GM21619 (cell line): ENCODE results near the gene SNX27.
"Not testable (repeated sequence)": the region's sequence is repeated elsewhere in the genome, so short reads cannot be mapped to it uniquely, and the experiment has no call there.

Experiments used
- ATAC-seq: cut with Tn5 transposase; IDR thresholded peaks from one replicate; pipeline ENCODE4 v1.9.1; 2021; ENCODE audit not compliant: unreplicated experiment

Gene SNX27

GRCh38 chr1:151602550-151602949 is 9.3 kb upstream of the SNX27 start:
- ATAC-seq: not testable (repeated sequence)

GRCh38 chr1:151604291-151604690 is 7.6 kb upstream of the SNX27 start:
- no peak for ATAC-seq

- ATAC-seq: no peak
These were observed 5.5 kb upstream of the SNX27 start for GRCh38 chr1:151606384-151606783.

GRCh38 chr1:151606857-151607256 is 5.0 kb upstream of the SNX27 start:
- no peak for ATAC-seq

- no peak for ATAC-seq
These were observed 1.7 kb upstream of the SNX27 start for GRCh38 chr1:151610142-151610541.

- no peak for ATAC-seq
These were observed 511 bp upstream of the SNX27 start for GRCh38 chr1:151611288-151611790.

- no peak for ATAC-seq
These were observed 841 bp downstream of the SNX27 start for GRCh38 chr1:151612501-151613281.

- no peak for ATAC-seq
These were observed 1.5 kb downstream of the SNX27 start for GRCh38 chr1:151613282-151613780.

- no peak for ATAC-seq
These were observed 4.1 kb downstream of the SNX27 start for GRCh38 chr1:151615711-151616504.

GRCh38 chr1:151616505-151616849 is 4.6 kb downstream of the SNX27 start:
- ATAC-seq: no peak

- ATAC-seq: no peak
These were observed 6.2 kb downstream of the SNX27 start for GRCh38 chr1:151618003-151618402.

- ATAC-seq: no peak
These were observed 6.6 kb downstream of the SNX27 start for GRCh38 chr1:151618470-151618869.

- not testable (repeated sequence) for ATAC-seq
These were observed 7.1 kb downstream of the SNX27 start for GRCh38 chr1:151618996-151619395.

- ATAC-seq: no peak
These were observed 7.7 kb downstream of the SNX27 start for GRCh38 chr1:151619489-151620093.

- no peak for ATAC-seq
These were observed 8.4 kb downstream of the SNX27 start for GRCh38 chr1:151620286-151620685.

GRCh38 chr1:151621351-151621750 is 9.5 kb downstream of the SNX27 start:
- no peak for ATAC-seq

GRCh38 chr1:151624783-151625182 is 12.9 kb downstream of the SNX27 start:
- no peak for ATAC-seq

GRCh38 chr1:151626740-151627334 is 15.0 kb downstream of the SNX27 start:
- no peak for ATAC-seq

- ATAC-seq: no peak
These were observed 17.4 kb downstream of the SNX27 start for GRCh38 chr1:151629278-151629677.

GRCh38 chr1:151635479-151636072 is 23.7 kb downstream of the SNX27 start:
- ATAC-seq: no peak
